ENCODE measurements around the gene LAMA2. TPM values are rescaled to one million over a fixed set of nuclear protein-coding genes. Genes with fewer than 3 reads are reported as not detected.

LAMA2 gene
- polyA plus RNA-seq, 3 donors, result not detected

DNA sequence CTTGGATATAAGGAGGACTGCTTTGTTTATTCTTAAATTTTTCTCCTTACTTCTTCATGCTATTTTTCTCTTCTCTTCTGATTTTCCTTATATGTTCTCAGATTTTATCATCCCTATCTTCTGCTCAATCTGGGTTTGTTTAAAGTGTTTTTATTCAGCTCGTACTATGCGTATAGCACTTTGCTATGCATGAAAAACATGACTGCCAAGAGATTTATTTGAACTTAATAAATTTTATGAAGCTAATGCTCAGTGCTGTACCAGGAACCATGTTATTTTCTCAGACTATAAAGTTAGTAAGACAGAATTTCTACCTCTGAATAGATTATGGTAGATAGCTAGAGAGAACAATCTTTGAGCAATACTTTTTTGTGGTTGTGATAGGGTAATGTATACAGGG, 305.9 kb downstream of the LAMA2 start:
- no peak for DNase-seq
- no peak overlapping the region for H3K4me3 Mint-ChIP-seq
- H3K27me3 ChIP-seq (ENCODE audit: control insufficient read depth in 2 of 2, insufficient read depth in 2 of 2, low read length in 2 of 2), result no peaks in the 10 kb centered on the region
- intact Hi-C loops (cut with micrococcal nuclease), result no loop called here
- H3K4me2 ChIP-seq (replicated peaks; ENCODE audit: extremely low read depth, low read length, poor library complexity, severe bottlenecking), result no peak overlapping the region
- TF ChIP-seq, protein P1, sequence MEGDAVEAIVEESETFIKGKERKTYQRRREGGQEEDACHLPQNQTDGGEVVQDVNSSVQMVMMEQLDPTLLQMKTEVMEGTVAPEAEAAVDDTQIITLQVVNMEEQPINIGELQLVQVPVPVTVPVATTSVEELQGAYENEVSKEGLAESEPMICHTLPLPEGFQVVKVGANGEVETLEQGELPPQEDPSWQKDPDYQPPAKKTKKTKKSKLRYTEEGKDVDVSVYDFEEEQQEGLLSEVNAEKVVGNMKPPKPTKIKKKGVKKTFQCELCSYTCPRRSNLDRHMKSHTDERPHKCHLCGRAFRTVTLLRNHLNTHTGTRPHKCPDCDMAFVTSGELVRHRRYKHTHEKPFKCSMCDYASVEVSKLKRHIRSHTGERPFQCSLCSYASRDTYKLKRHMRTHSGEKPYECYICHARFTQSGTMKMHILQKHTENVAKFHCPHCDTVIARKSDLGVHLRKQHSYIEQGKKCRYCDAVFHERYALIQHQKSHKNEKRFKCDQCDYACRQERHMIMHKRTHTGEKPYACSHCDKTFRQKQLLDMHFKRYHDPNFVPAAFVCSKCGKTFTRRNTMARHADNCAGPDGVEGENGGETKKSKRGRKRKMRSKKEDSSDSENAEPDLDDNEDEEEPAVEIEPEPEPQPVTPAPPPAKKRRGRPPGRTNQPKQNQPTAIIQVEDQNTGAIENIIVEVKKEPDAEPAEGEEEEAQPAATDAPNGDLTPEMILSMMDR (IDR thresholded peaks at IDR 0.05), result no peak
- H2AFZ ChIP-seq (ENCODE audit: insufficient read depth, low read depth, low read length, poor library complexity, severe bottlenecking), result no peak overlapping the region
- no peak overlapping the region for H3K27ac Mint-ChIP-seq
- H3K9me3 Mint-ChIP-seq, result no peaks in the 10 kb centered on the region
- no peak overlapping the region for H3K9ac ChIP-seq (ENCODE audit: insufficient read depth, low read length, poor library complexity, severe bottlenecking)
- no peaks in the 10 kb centered on the region for H3K36me3 Mint-ChIP-seq
- no peaks in the 10 kb centered on the region for H3K36me3 ChIP-seq (replicated peaks in 1 of 2; ENCODE audit: control insufficient read depth in 1 of 2, insufficient read depth in 2 of 2, low read length in 2 of 2)
- H3K79me2 ChIP-seq (ENCODE audit: insufficient read depth, low read length), result no peaks in the 10 kb centered on the region
- H3K27ac ChIP-seq (ENCODE audit: low read depth in 1 of 2, low read length in 2 of 2), result no peak overlapping the region
- no peaks in the 10 kb centered on the region for H3K9me3 ChIP-seq (replicated peaks in 1 of 2; ENCODE audit: control insufficient read depth in 1 of 2, insufficient read depth in 1 of 2, low read length in 2 of 2)
- H4K20me1 ChIP-seq (ENCODE audit: insufficient read depth, low read length), result no peaks in the 10 kb centered on the region
- no peaks in the 10 kb centered on the region for H3K27me3 Mint-ChIP-seq (ENCODE audit: low read depth in 3 of 3)
- no peaks in the 10 kb centered on the region for H3K4me1 ChIP-seq (ENCODE audit: control insufficient read depth in 1 of 2, insufficient read depth in 2 of 2, low read length in 2 of 2)
- WGBS (ENCODE audit: insufficient coverage), result no CpG with 5 or more reads among the region's 2 CpGs
- H3K4me1 Mint-ChIP-seq, result no peaks in the 10 kb centered on the region
- no peak overlapping the region for H3K4me3 ChIP-seq (replicated peaks in 1 of 3; ENCODE audit: low read depth in 2 of 3, low read length in 3 of 3)

DNA sequence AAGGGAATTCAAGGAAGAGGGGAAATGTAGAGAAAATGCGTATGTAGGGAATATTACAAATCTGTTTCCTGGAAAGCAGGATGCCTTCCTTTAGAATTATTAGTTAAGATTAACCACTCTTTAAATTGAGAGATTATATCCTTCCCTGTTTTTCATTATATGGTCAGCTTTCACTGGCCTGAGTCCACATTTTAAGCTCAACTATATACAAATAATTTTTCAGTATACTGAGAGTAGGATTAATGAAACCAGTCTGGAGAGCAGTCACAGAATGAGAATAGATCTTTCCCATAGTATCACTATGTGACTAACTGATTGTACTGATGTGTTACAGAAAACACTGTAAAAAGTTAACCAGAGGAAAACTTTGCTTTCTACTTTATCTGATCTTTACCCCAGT, 306.3 kb downstream of the LAMA2 start:
- Mint-ChIP-seq H3K4me3 (no peak overlapping the region), H3K36me3 (no peaks in the 10 kb centered on the region)
- H3K4me3 ChIP-seq (replicated peaks in 1 of 3; ENCODE audit: low read depth in 2 of 3, low read length in 3 of 3), result no peak overlapping the region

More for the DNA sequence above, 306.3 kb downstream of the LAMA2 start:
- Histone ChIP-seq H4K20me1 (ENCODE audit: insufficient read depth, low read length) (no peaks in the 10 kb centered on the region), H3K9me3 (replicated peaks in 1 of 2; ENCODE audit: control insufficient read depth in 1 of 2, insufficient read depth in 1 of 2, low read length in 2 of 2) (no peaks in the 10 kb centered on the region), H3K4me1 (ENCODE audit: control insufficient read depth in 1 of 2, insufficient read depth in 2 of 2, low read length in 2 of 2) (no peaks in the 10 kb centered on the region), H3K4me2 (replicated peaks; ENCODE audit: extremely low read depth, low read length, poor library complexity, severe bottlenecking) (no peak overlapping the region), H3K27me3 (ENCODE audit: control insufficient read depth in 2 of 2, insufficient read depth in 2 of 2, low read length in 2 of 2) (no peaks in the 10 kb centered on the region), H3K36me3 (replicated peaks in 1 of 2; ENCODE audit: control insufficient read depth in 1 of 2, insufficient read depth in 2 of 2, low read length in 2 of 2) (no peaks in the 10 kb centered on the region), H2AFZ (ENCODE audit: insufficient read depth, low read depth, low read length, poor library complexity, severe bottlenecking) (no peak overlapping the region), H3K27ac (ENCODE audit: low read depth in 1 of 2, low read length in 2 of 2) (no peak overlapping the region), H3K9ac (ENCODE audit: insufficient read depth, low read length, poor library complexity, severe bottlenecking) (no peak overlapping the region), H3K79me2 (ENCODE audit: insufficient read depth, low read length) (no peaks in the 10 kb centered on the region)
- no peak overlapping the region for H3K27ac Mint-ChIP-seq
- H3K9me3 Mint-ChIP-seq, result no peaks in the 10 kb centered on the region
- H3K27me3 Mint-ChIP-seq (ENCODE audit: low read depth in 3 of 3), result no peaks in the 10 kb centered on the region
- H3K4me1 Mint-ChIP-seq, result no peaks in the 10 kb centered on the region
- no CpG with 5 or more reads among the region's 1 CpG for WGBS (ENCODE audit: insufficient coverage)
- DNase-seq, result no peak
- TF ChIP-seq, protein P1 (IDR thresholded peaks at IDR 0.05), result no peak
- intact Hi-C loops (cut with micrococcal nuclease), result no loop called here
